MM.1S (cell line): ENCODE data around the gene CARNS1.
"Not testable (repeated sequence)": the region's sequence is repeated elsewhere in the genome, so short reads cannot be mapped to it uniquely, and the experiment has no call there.

Source experiments
- DNase-seq: peaks from one replicate; pipeline ENCODE4 v3.0.0-alpha.2; 2015
- H2AFZ ChIP-seq: fragments of 300-600 bp; sonication (generic); 2 replicates; pipeline ENCODE4 v1.6.0; 2016; ENCODE audit warnings: antibody characterized with exemption, low read length
- H3F3A ChIP-seq: fragments of 300-600 bp; sonication (generic); 2 replicates; pipeline ENCODE4 v1.6.1; 2016; ENCODE audit warnings: mild to moderate bottlenecking, antibody characterized with exemption, low read length, moderate library complexity, mixed read lengths; ENCODE audit not compliant: insufficient read depth
- H3K27ac ChIP-seq: fragments of 300-600 bp; sonication (generic); 2 replicates; pipeline ENCODE4 v1.5.1; 2016; ENCODE audit warnings: mild to moderate bottlenecking, low read length
- H3K27me3 ChIP-seq: fragments of 300-600 bp; sonication (generic); replicated peaks from 2 replicates; pipeline ENCODE4 v1.6.0; 2016; ENCODE audit warnings: low read length; ENCODE audit not compliant: insufficient read depth
- H3K36me3 ChIP-seq: fragments of 300-600 bp; sonication (generic); replicated peaks from 2 replicates; pipeline ENCODE4 v1.6.1; 2016; ENCODE audit warnings: mild to moderate bottlenecking, low read length, mixed read lengths; ENCODE audit not compliant: insufficient read depth
- H3K4me1 ChIP-seq: fragments of 300-600 bp; sonication (generic); 2 replicates; pipeline ENCODE4 v1.6.1; 2016; ENCODE audit warnings: low read length, mixed read lengths
- H3K4me2 ChIP-seq: fragments of 300-600 bp; sonication (generic); 2 replicates; pipeline ENCODE4 v1.6.0; 2016; ENCODE audit warnings: low read depth, low read length
- H3K4me3 ChIP-seq: fragments of 300-600 bp; sonication (generic); 2 replicates; pipeline ENCODE4 v1.5.1; 2016; ENCODE audit warnings: low read length, mixed read lengths
- H3K79me2 ChIP-seq: fragments of 300-600 bp; sonication (generic); 2 replicates; pipeline ENCODE4 v1.6.1; 2016; ENCODE audit warnings: mixed run types, low read length, mixed read lengths
- H3K9ac ChIP-seq: fragments of 300-600 bp; sonication (generic); 2 replicates; pipeline ENCODE4 v1.6.1; 2016; ENCODE audit warnings: low read length, mixed read lengths
- H3K9me2 ChIP-seq: fragments of 300-600 bp; sonication (generic); replicated peaks from 2 replicates; pipeline ENCODE4 v1.6.1; 2016; ENCODE audit warnings: mild to moderate bottlenecking, low read length, mixed read lengths; ENCODE audit not compliant: insufficient read depth
- H3K9me3 ChIP-seq: fragments of 300-600 bp; sonication (generic); replicated peaks from 2 replicates; pipeline ENCODE4 v1.6.1; 2016; ENCODE audit warnings: mild to moderate bottlenecking, low read length, mixed read lengths; ENCODE audit not compliant: insufficient read depth
- H4K20me1 ChIP-seq: fragments of 300-600 bp; sonication (generic); 2 replicates; pipeline ENCODE4 v1.6.1; 2016; ENCODE audit warnings: mild to moderate bottlenecking, low read length, moderate library complexity, mixed read lengths; ENCODE audit not compliant: insufficient read depth
- EZH2 ChIP-seq: fragments of 300-600 bp; sonication (generic); optimal IDR thresholded peaks from 2 replicates; pipeline ENCODE3; 2017; ENCODE audit warnings: low read depth, mild to moderate bottlenecking, antibody characterized with exemption, low read length, mixed read lengths
- EZH2phosphoT487 ChIP-seq: fragments of 300-600 bp; sonication (generic); IDR thresholded peaks from 2 replicates; pipeline ENCODE4 v1.6.1; 2018; ENCODE audit warnings: antibody characterized with exemption, low read length
- TF ChIP-seq, protein P1 (sequence below): fragments of 300-600 bp; sonication (generic); IDR thresholded peaks from 2 replicates; pipeline ENCODE4 v1.5.1; 2016; ENCODE audit warnings: antibody characterized with exemption, low read length, mixed read lengths

CARNS1 gene

DNA sequence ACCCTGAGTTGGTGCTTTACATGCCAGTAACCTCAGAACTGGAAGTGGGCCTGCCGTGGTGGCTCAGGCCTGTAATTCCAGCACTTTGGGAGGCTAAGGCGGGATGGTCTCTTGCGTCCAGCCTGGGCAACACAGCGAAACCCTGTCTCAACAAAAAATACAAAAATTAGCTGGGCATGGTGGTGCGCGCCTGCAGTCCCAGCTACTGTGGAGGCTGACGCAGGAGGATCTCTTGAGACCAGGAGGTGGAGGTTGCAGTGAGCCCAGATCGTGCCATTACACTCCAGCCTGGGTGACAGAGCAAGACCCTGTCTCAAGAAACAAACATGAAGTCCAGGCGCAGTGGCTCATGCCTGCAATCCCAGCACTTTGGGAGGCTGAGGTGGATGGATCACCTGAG lies 12.4 kb upstream of the CARNS1 start:
- not testable (repeated sequence) for H3K4me3 ChIP-seq, H3F3A ChIP-seq, H3K27me3 ChIP-seq, H3K9me2 ChIP-seq, H3K9ac ChIP-seq, H3K36me3 ChIP-seq, H3K27ac ChIP-seq, H2AFZ ChIP-seq, H4K20me1 ChIP-seq, DNase-seq, H3K4me2 ChIP-seq, H3K9me3 ChIP-seq
- Histone ChIP-seq H3K4me1 (peaks cover 13% of the 10 kb centered on the region; the same call in 1 of the 2 replicates), H3K79me2 (peaks cover 33% of the 10 kb centered on the region)

DNA sequence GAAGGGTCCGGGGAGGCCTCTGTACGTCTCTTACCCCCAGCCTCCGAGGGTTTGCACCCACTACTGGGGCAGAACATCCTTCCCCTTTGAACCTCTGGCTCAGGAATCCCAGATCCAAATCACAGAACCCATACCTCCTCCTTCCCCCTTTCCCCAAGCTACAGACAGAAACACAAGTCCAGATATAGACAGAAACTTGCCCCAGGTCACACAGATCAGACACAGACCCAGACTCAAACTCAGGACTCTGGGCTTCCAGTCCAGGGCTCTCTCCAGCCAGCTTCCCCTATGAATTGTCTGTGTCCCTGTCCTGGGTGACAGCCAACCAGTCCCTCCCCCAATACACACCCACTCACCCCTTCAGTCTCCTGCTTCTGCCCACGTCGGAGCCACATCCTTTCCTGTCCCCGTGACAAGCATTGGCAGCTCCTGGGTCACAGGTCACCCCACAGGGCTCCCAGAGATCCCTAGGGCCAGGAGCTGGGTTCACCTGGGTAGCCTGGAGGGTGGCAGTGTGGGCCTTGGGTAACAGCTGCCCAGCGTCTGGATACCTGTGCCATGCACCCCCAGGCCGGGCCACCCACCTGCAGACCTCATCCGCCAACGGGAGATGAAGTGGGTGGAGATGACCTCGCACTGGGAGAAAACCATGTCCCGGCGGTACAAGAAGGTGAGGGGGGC lies 10.8 kb upstream of the CARNS1 start:
- peaks cover 26% of the 10 kb centered on the region for H3K4me1 ChIP-seq
- H3K36me3 ChIP-seq = no peaks in the 10 kb centered on the region
- H3K9ac ChIP-seq = no peak overlapping the region
- no peak for DNase-seq
- no peaks in the 10 kb centered on the region for H3K27me3 ChIP-seq
- no peak overlapping the region for H3K27ac ChIP-seq
- no peaks in the 10 kb centered on the region for H3K9me2 ChIP-seq
- TF ChIP-seq EZH2 = no peak
- no peak for TF ChIP-seq EZH2phosphoT487
- TF ChIP-seq, protein P1, sequence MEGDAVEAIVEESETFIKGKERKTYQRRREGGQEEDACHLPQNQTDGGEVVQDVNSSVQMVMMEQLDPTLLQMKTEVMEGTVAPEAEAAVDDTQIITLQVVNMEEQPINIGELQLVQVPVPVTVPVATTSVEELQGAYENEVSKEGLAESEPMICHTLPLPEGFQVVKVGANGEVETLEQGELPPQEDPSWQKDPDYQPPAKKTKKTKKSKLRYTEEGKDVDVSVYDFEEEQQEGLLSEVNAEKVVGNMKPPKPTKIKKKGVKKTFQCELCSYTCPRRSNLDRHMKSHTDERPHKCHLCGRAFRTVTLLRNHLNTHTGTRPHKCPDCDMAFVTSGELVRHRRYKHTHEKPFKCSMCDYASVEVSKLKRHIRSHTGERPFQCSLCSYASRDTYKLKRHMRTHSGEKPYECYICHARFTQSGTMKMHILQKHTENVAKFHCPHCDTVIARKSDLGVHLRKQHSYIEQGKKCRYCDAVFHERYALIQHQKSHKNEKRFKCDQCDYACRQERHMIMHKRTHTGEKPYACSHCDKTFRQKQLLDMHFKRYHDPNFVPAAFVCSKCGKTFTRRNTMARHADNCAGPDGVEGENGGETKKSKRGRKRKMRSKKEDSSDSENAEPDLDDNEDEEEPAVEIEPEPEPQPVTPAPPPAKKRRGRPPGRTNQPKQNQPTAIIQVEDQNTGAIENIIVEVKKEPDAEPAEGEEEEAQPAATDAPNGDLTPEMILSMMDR = no peak
- H3K4me2 ChIP-seq = no peak overlapping the region
- H2AFZ ChIP-seq = no peak overlapping the region
- no peaks in the 10 kb centered on the region for H3K9me3 ChIP-seq
- peaks cover 17% of the 10 kb centered on the region for H3K79me2 ChIP-seq
- no peaks in the 10 kb centered on the region for H4K20me1 ChIP-seq
- no peak overlapping the region for H3K4me3 ChIP-seq
- H3F3A ChIP-seq = peaks cover 2% of the 10 kb centered on the region; the same call in 1 of the 2 replicates

DNA sequence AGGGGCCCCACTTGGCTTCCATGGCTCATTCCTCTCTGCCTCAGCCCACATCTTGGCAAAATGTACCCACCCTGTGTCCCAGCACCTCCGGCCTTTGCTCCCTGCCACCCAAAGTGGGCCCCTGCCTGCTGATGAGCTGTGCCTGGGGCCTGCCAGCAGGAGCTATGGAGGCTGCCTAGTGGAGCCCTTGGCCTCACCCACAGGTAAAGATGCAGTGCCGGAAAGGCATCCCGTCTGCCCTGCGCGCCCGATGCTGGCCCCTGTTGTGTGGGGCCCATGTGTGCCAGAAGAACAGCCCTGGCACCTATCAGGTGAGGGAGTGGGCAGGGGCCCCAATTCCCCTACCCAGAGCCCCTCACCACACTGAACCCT lies 10.3 kb upstream of the CARNS1 start:
- H3K9ac ChIP-seq = no peak overlapping the region
- no peaks in the 10 kb centered on the region for H4K20me1 ChIP-seq
- no peaks in the 10 kb centered on the region for H3K27me3 ChIP-seq
- peaks cover 1% of the 10 kb centered on the region; the same call in 1 of the 2 replicates for H3F3A ChIP-seq
- H3K9me2 ChIP-seq = no peaks in the 10 kb centered on the region
- peaks cover 30% of the 10 kb centered on the region for H3K4me1 ChIP-seq
- no peak overlapping the region for H3K4me3 ChIP-seq
- H3K4me2 ChIP-seq = no peak overlapping the region
- no peak for DNase-seq
- no peaks in the 10 kb centered on the region for H3K9me3 ChIP-seq
- no peaks in the 10 kb centered on the region for H3K36me3 ChIP-seq
- peaks cover 13% of the 10 kb centered on the region for H3K79me2 ChIP-seq
- no peak overlapping the region for H3K27ac ChIP-seq
- TF ChIP-seq EZH2 = no peak
- TF ChIP-seq, protein P1 = no peak
- TF ChIP-seq EZH2phosphoT487 = no peak
- H2AFZ ChIP-seq = no peak overlapping the region

DNA sequence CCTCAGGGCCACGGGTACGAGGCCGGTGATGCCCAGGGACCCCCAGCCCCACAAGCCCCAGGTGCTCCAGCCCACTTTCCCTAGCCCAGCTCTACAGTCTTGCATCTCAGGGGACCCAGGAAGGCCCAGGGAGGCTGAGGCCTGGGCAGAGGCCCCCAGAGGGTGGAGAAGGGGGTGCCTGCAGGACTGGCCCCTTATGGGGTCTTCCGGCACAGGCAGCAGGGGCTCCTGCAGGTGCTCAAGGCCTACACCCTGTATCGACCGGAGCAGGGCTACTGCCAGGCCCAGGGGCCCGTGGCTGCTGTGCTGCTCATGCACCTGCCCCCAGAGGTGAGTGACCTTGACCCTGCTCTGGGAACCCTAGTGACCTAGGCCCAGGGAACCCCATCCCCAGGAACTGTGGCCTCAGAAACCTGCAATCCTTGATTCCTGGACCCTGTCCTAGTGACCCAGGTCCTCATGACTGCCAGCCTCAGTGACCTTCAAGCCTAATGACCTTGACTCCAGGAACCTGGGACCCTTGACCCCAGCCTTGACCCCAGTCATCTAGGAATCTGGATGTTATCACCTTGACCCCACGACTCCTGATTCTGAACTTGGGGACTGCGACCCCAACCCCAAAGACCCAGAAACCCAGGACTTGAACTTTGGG lies 9.7 kb upstream of the CARNS1 start:
- Histone ChIP-seq H3K9me2 (no peaks in the 10 kb centered on the region), H3K4me1 (peaks cover 26% of the 10 kb centered on the region), H3K27me3 (no peaks in the 10 kb centered on the region), H3K4me2 (no peak overlapping the region), H4K20me1 (no peaks in the 10 kb centered on the region), H3F3A (no peaks in the 10 kb centered on the region; the same call in 1 of the 2 replicates), H3K36me3 (no peaks in the 10 kb centered on the region), H3K9me3 (no peaks in the 10 kb centered on the region), H2AFZ (no peak overlapping the region), H3K4me3 (no peak overlapping the region), H3K27ac (no peak overlapping the region), H3K9ac (no peak overlapping the region), H3K79me2 (peaks cover 6% of the 10 kb centered on the region)
- TF ChIP-seq, protein P1 = no peak
- TF ChIP-seq EZH2 (no peak), EZH2phosphoT487 (no peak)
- no peak for DNase-seq
